Neural cell (in vitro differentiated cells): ENCODE results near the gene USP6NL. TPM values are rescaled to one million over a fixed set of nuclear protein-coding genes. Genes with fewer than 3 reads are reported as not detected.

Source experiments
- H2AFZ ChIP-seq: fragments of 200-600, 300-800 bp; sonication (generic), shearing (Covaris generic); 2 replicates; pipeline ENCODE4 v1.6.0; 2014; ENCODE audit warnings: low read depth, mild to moderate bottlenecking, antibody characterized with exemption, low read length, moderate library complexity
- H3F3A ChIP-seq: fragments of 200-600 bp; shearing (Covaris generic); 2 replicates; pipeline ENCODE4 v1.6.1; 2016; ENCODE audit warnings: mild to moderate bottlenecking, moderate library complexity, mixed read lengths, antibody characterized with exemption, low read length; ENCODE audit not compliant: insufficient read depth, poor library complexity, severe bottlenecking
- H3K27ac ChIP-seq: fragments of 200-600, 300-800 bp; sonication (generic), shearing (Covaris generic); 2 replicates; pipeline ENCODE4 v1.5.1; 2014; ENCODE audit warnings: mild to moderate bottlenecking, low read length, moderate library complexity
- H3K27me3 ChIP-seq: fragments of 300-800, 200-600 bp; sonication (generic), shearing (Covaris generic); 2 replicates; pipeline ENCODE4 v1.6.0; 2014; ENCODE audit warnings: mild to moderate bottlenecking, low read depth, low read length, moderate library complexity; ENCODE audit not compliant: insufficient read depth
- H3K36me3 ChIP-seq: fragments of 300-800, 200-600 bp; sonication (generic), shearing (Covaris generic); 2 replicates; pipeline ENCODE4 v1.5.1; 2014; ENCODE audit warnings: mild to moderate bottlenecking, antibody characterized with exemption, low read length, moderate library complexity; ENCODE audit not compliant: insufficient read depth
- H3K4me2 ChIP-seq: fragments of 300-800, 200-600 bp; sonication (generic), shearing (Covaris generic); 2 replicates; pipeline ENCODE4 v1.6.0; 2014; ENCODE audit warnings: mild to moderate bottlenecking, low read length
- H3K4me3 ChIP-seq: fragments of 300-800, 200-600 bp; sonication (generic), shearing (Covaris generic); 2 replicates; pipeline ENCODE4 v1.5.1; 2014; ENCODE audit warnings: mild to moderate bottlenecking, low read length, moderate library complexity
- H3K79me2 ChIP-seq: fragments of 200-600 bp; shearing (Covaris generic); replicated peaks from 2 replicates; pipeline ENCODE4 v1.6.0; 2014; ENCODE audit warnings: mild to moderate bottlenecking, low read length, moderate library complexity; ENCODE audit not compliant: insufficient read depth
- H3K9ac ChIP-seq: fragments of 300-800, 200-600 bp; sonication (generic), shearing (Covaris generic); 2 replicates; pipeline ENCODE4 v1.6.1; 2016; ENCODE audit warnings: mild to moderate bottlenecking, low read length, mixed read lengths
- H3K9me2 ChIP-seq: fragments of 200-600 bp; shearing (Covaris generic); 2 replicates; pipeline ENCODE4 v1.6.1; 2016; ENCODE audit warnings: mild to moderate bottlenecking, low read length, mixed read lengths; ENCODE audit not compliant: insufficient read depth
- H3K9me3 ChIP-seq: fragments of 200-600, 300-800 bp; sonication (generic), shearing (Covaris generic); 2 replicates; pipeline ENCODE4 v1.6.1; 2016; ENCODE audit warnings: mild to moderate bottlenecking, mixed run types, low read length, moderate library complexity, mixed read lengths
- H4K20me1 ChIP-seq: fragments of 200-600 bp; shearing (Covaris generic); 2 replicates; pipeline ENCODE4 v1.6.1; 2016; ENCODE audit warnings: mild to moderate bottlenecking, mixed run types; ENCODE audit not compliant: insufficient read depth
- EP300 ChIP-seq: fragments of 450-650 bp; conservative IDR thresholded peaks from 2 replicates; pipeline ENCODE4 v1.6.1; 2014; ENCODE audit warnings: antibody characterized with exemption, mild to moderate bottlenecking, moderate library complexity; ENCODE audit not compliant: poor library complexity, severe bottlenecking
- EZH2 ChIP-seq: fragments of 200-600, 300-800 bp; shearing (Covaris generic), sonication (generic); IDR thresholded peaks from 2 replicates; pipeline ENCODE4 v1.6.1; 2014; ENCODE audit warnings: antibody characterized with exemption, low read length, borderline replicate concordance, mild to moderate bottlenecking; ENCODE audit not compliant: insufficient read depth, poor library complexity, severe bottlenecking
- POLR2AphosphoS5 ChIP-seq: IDR thresholded peaks from 2 replicates; pipeline ENCODE4 v1.6.1; 2012
- SMC3 ChIP-seq: fragments of 450-650 bp; conservative IDR thresholded peaks from 2 replicates; pipeline ENCODE4 v1.6.1; 2014; ENCODE audit warnings: antibody characterized with exemption, mild to moderate bottlenecking, moderate library complexity; ENCODE audit not compliant: poor library complexity
- TAF1 ChIP-seq: IDR thresholded peaks from 2 replicates; pipeline ENCODE4 v1.6.1; 2012; ENCODE audit warnings: low read depth
- polyA plus RNA-seq: library from polyadenylated mRNA; depleted of rRNA; stranded (reverse); fragments of >200 nt; gene quantifications from 2 replicates; pipeline ENCODE4 v1.2.3, GENCODE V29; 2014
- TF ChIP-seq, protein P1 (sequence below): fragments of 450-650 bp; IDR thresholded peaks from 2 replicates; pipeline ENCODE4 v1.5.1; 2014; ENCODE audit warnings: antibody characterized with exemption, mild to moderate bottlenecking, moderate library complexity; ENCODE audit not compliant: poor library complexity, severe bottlenecking
- TF ChIP-seq, protein P2 (sequence below): IDR thresholded peaks from 2 replicates; pipeline ENCODE4 v1.6.1; 2012; ENCODE audit warnings: borderline replicate concordance

USP6NL gene
- polyA plus RNA-seq, 1 donor from 2014 or later: 39.9 TPM

- TF ChIP-seq, protein P1, sequence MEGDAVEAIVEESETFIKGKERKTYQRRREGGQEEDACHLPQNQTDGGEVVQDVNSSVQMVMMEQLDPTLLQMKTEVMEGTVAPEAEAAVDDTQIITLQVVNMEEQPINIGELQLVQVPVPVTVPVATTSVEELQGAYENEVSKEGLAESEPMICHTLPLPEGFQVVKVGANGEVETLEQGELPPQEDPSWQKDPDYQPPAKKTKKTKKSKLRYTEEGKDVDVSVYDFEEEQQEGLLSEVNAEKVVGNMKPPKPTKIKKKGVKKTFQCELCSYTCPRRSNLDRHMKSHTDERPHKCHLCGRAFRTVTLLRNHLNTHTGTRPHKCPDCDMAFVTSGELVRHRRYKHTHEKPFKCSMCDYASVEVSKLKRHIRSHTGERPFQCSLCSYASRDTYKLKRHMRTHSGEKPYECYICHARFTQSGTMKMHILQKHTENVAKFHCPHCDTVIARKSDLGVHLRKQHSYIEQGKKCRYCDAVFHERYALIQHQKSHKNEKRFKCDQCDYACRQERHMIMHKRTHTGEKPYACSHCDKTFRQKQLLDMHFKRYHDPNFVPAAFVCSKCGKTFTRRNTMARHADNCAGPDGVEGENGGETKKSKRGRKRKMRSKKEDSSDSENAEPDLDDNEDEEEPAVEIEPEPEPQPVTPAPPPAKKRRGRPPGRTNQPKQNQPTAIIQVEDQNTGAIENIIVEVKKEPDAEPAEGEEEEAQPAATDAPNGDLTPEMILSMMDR: no peak
- TF ChIP-seq EP300 (no peak), EZH2 (no peak), TAF1 (no peak), SMC3 (no peak), POLR2AphosphoS5 (no peak)
- TF ChIP-seq, protein P2, sequence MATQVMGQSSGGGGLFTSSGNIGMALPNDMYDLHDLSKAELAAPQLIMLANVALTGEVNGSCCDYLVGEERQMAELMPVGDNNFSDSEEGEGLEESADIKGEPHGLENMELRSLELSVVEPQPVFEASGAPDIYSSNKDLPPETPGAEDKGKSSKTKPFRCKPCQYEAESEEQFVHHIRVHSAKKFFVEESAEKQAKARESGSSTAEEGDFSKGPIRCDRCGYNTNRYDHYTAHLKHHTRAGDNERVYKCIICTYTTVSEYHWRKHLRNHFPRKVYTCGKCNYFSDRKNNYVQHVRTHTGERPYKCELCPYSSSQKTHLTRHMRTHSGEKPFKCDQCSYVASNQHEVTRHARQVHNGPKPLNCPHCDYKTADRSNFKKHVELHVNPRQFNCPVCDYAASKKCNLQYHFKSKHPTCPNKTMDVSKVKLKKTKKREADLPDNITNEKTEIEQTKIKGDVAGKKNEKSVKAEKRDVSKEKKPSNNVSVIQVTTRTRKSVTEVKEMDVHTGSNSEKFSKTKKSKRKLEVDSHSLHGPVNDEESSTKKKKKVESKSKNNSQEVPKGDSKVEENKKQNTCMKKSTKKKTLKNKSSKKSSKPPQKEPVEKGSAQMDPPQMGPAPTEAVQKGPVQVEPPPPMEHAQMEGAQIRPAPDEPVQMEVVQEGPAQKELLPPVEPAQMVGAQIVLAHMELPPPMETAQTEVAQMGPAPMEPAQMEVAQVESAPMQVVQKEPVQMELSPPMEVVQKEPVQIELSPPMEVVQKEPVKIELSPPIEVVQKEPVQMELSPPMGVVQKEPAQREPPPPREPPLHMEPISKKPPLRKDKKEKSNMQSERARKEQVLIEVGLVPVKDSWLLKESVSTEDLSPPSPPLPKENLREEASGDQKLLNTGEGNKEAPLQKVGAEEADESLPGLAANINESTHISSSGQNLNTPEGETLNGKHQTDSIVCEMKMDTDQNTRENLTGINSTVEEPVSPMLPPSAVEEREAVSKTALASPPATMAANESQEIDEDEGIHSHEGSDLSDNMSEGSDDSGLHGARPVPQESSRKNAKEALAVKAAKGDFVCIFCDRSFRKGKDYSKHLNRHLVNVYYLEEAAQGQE: no peak
- H3K36me3 ChIP-seq: no peaks in the 10 kb centered on the region
- no peaks in the 10 kb centered on the region for H4K20me1 ChIP-seq
- H2AFZ ChIP-seq: no peak overlapping the region
- no peaks in the 10 kb centered on the region for H3F3A ChIP-seq
- no peak overlapping the region for H3K4me2 ChIP-seq
- H3K27me3 ChIP-seq: no peaks in the 10 kb centered on the region
- H3K79me2 ChIP-seq: no peaks in the 10 kb centered on the region
- H3K9ac ChIP-seq: no peak overlapping the region
- H3K27ac ChIP-seq: no peak overlapping the region
- no peaks in the 10 kb centered on the region for H3K9me3 ChIP-seq
- H3K9me2 ChIP-seq: no peaks in the 10 kb centered on the region
- H3K4me3 ChIP-seq: no peak overlapping the region
These were observed 175.9 kb downstream of the USP6NL start for GRCh38 chr10:11435581-11435981.

GRCh38 chr10:11434324-11434723 lies 177.1 kb downstream of the USP6NL start:
- Histone ChIP-seq H3K9ac (no peak overlapping the region), H3K27me3 (no peaks in the 10 kb centered on the region), H3K36me3 (no peaks in the 10 kb centered on the region), H3K4me2 (no peak overlapping the region), H3K9me2 (no peaks in the 10 kb centered on the region), H3K9me3 (no peaks in the 10 kb centered on the region), H3K27ac (no peak overlapping the region), H3K4me3 (no peak overlapping the region), H3F3A (no peaks in the 10 kb centered on the region), H4K20me1 (no peaks in the 10 kb centered on the region), H3K79me2 (no peaks in the 10 kb centered on the region), H2AFZ (no peak overlapping the region)
- TF ChIP-seq EP300 (no peak), POLR2AphosphoS5 (no peak), TAF1 (no peak), EZH2 (no peak)
- TF ChIP-seq, protein P1: no peak
